H7 (cell line): Measurements from ENCODE around the gene GRIN1. TPM values are rescaled to one million over a fixed set of nuclear protein-coding genes. Genes with fewer than 3 reads are reported as not detected.

ENCODE experiments used
- DNase-seq: peaks from one replicate; pipeline ENCODE4 v3.0.0; 2012
- H3K27me3 ChIP-seq: 2 replicates; pipeline ENCODE4 v1.6.0; 2011; ENCODE audit warnings: mild to moderate bottlenecking, low read length; ENCODE audit not compliant: control insufficient read depth, insufficient read depth
- H3K36me3 ChIP-seq: replicated peaks from 2 replicates; pipeline ENCODE4 v1.5.1; 2011; ENCODE audit warnings: low read length; ENCODE audit not compliant: control insufficient read depth, insufficient read depth
- H3K4me3 ChIP-seq: 2 replicates; pipeline ENCODE4 v1.5.1; 2011; ENCODE audit warnings: low read depth, mild to moderate bottlenecking, control low read depth, low read length, moderate library complexity; ENCODE audit not compliant: insufficient read depth
- total RNA-seq: library from RNA; depleted of rRNA; stranded (reverse); fragments of >200 nt; shearing (Covaris generic); gene quantifications from 2 replicates; pipeline ENCODE4 v1.2.3, GENCODE V29; 2014; rRNA removed

The GRIN1 gene
- total RNA-seq: 0.33 and 0.52 TPM in 2 replicates

GRCh38 chr9:137138722-137139467 is at the start of gene GRIN1:
Gene GRIN1, plus strand, starts transcription at chr9:137139154. Its CDS starts 333 bp downstream, at chr9:137139487.
- peak within 1 kb of the TSS; percentile 1; the same call in 1 of the 2 replicates for H3K4me3 ChIP-seq
- peaks cover 55% of the 10 kb centered on the region for H3K27me3 ChIP-seq
- DNase-seq: peak; percentile 96
- H3K36me3 ChIP-seq: no peaks in the 10 kb centered on the region

DNA sequence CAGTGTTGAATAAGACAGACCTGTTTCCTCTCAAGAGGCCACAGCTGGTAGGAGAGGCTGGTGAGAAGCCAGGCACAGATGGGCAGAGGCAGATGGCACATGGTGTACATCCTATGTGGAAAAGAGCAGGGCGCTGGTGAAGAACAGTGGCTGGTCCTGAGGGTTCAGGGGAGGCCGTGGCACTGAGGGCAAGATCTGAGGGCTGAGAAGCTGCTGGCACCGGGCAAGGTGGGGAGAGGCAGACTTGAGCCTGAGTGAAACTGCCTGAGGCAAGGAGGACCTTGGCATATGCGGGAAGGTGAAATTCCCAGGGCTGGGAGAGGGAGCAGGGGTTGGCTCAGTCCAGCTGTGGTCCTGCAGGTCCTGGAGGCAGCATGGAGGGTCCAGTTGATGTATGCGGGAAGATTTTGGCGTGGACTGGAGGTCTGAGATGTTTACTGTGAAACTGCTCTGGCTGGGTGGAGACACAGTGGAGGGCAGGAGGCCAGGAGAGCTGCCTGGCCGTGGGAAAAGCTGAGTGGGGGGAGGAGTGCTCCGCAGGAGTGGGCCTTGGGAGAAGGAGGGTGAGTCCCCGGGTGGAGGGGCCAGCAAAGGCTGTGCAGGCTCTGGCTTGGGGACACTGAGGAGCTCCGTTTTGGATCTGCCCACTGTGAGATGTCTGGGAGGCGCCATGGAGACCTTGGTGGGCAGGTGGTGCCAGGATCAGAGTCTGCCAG is 49.6 kb upstream of the GRIN1 start:
- H3K4me3 ChIP-seq: no peak overlapping the region
- H3K27me3 ChIP-seq: no peaks in the 10 kb centered on the region
- DNase-seq: no peak
- no peaks in the 10 kb centered on the region; the same call in none of the 2 replicates for H3K36me3 ChIP-seq

DNA sequence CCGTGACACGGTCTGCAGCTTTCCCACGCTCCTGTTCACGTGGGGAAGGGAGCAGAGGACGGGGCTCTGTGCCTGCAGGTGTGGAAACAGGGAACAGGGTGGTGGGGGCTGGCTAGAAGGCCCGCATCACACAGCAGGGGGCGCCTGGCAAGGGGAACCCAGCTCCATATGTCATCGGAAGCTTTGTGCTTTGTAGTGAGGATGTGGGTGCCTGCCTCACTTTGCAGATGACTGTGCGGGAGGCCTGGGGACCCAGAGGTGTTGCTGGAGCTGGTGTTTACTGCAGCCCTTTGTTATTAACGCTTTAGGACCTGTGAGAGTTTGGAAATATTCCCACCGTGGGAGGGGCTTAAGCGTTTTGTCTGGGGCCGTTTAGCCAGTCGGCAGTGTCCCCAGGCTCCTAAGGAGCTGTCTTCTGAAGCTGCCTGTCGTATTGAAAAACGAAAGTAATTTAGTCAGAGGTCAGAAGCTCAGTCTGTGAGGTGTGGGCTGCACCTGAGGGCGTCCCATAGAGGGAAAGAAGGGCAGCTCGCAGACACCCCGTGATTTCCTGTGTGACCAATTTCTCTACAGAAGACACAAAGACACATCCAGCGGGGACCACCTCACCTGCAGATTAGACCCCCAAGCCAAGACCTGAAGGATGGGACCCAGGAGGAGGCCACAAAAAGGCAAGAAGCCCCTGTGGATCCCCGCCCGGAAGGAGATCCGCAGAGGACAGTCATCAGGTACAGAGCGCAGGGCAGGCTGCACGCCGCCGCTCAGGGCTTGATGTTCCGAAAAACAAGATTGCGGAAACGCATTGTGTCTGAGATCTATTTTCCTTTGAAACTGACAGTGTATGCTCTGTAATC is 43.1 kb upstream of the GRIN1 start:
- H3K36me3 ChIP-seq: peaks cover 3% of the 10 kb centered on the region
- H3K4me3 ChIP-seq: no peak overlapping the region
- no peak for DNase-seq
- no peaks in the 10 kb centered on the region for H3K27me3 ChIP-seq

DNA sequence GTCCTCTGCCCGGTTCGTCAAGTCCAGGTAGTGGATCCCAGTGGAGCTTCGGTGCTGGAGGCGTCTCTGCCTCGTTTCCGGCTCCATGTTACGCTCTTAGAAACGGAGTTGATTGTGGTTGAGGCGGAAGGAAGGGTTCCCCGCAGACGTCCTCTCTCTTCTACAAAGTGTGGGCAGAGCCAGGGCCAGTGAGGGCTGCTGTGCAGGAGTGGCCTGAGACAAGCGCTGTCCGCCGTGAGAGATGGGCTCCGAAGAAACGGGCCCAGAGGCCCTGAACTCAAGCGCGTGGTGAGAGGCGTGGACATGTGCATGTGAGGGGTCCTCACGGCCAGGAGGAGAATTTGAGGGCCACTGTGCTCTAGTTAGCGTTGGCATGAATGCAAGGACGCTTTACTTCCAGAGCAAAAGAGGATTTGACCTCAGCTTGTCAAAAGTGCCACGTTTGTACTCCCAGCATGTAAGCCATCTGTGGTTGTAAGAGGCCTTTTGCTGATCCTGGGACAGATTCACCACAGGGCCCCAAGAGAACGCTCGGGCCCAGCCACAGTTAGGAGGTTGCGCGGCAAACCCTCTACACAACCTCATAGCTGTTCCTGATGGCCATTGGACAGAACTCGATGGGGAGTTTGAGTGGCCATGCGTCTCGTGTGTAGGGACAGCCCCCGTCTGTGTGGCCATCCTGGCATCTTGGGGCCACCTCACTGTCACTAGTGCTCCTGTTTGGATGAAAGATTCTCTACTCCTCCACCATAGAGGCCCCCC is 42.0 kb upstream of the GRIN1 start:
- Histone ChIP-seq H3K27me3 (no peaks in the 10 kb centered on the region), H3K4me3 (no peak overlapping the region), H3K36me3 (peaks cover 11% of the 10 kb centered on the region)
- DNase-seq: no peak

- Histone ChIP-seq H3K36me3 (peaks cover 21% of the 10 kb centered on the region), H3K4me3 (no peak overlapping the region), H3K27me3 (no peaks in the 10 kb centered on the region)
- no peak for DNase-seq
Observed at GRCh38 chr9:137097761-137098462, 41.0 kb upstream of the GRIN1 start.

DNA sequence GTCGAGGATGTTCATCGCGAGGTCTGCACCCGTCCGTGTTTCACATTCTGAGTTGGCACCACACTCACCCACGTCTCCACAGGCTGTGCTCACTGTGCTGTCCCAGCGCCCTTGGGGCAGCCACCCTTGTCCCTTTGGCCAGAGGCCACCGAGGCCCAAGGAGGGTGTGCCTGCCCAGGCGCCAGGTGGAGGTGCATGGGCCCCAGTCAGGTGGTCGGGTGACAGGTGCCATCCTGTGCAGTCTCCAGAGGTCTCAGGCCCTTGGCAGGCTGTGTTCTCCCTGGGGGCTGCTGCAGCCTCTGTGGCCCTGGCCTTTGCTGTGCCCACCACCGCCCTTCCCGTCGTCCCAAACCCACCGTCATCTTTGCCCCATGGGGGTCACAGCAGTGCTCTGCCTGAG is 39.7 kb upstream of the GRIN1 start:
- H3K36me3 ChIP-seq: peaks cover 31% of the 10 kb centered on the region
- H3K4me3 ChIP-seq: no peak overlapping the region
- no peak for DNase-seq
- no peaks in the 10 kb centered on the region for H3K27me3 ChIP-seq

- DNase-seq: no peak
- Histone ChIP-seq H3K36me3 (peaks cover 30% of the 10 kb centered on the region), H3K4me3 (no peak overlapping the region), H3K27me3 (no peaks in the 10 kb centered on the region)
Observed at GRCh38 chr9:137103206-137103999, 35.6 kb upstream of the GRIN1 start.

- no peaks in the 10 kb centered on the region for H3K27me3 ChIP-seq
- peaks cover 28% of the 10 kb centered on the region for H3K36me3 ChIP-seq
- no peak overlapping the region for H3K4me3 ChIP-seq
- no peak for DNase-seq
Observed at GRCh38 chr9:137105814-137106661, 32.9 kb upstream of the GRIN1 start.

- H3K27me3 ChIP-seq: no peaks in the 10 kb centered on the region
- peaks cover 23% of the 10 kb centered on the region for H3K36me3 ChIP-seq
Observed at GRCh38 chr9:137106662-137107250, 32.2 kb upstream of the GRIN1 start.

GRCh38 chr9:137107312-137107921 is 31.5 kb upstream of the GRIN1 start:
- H3K27me3 ChIP-seq: no peaks in the 10 kb centered on the region
- no peak overlapping the region for H3K4me3 ChIP-seq
- peaks cover 17% of the 10 kb centered on the region for H3K36me3 ChIP-seq
- peak; percentile 46 for DNase-seq

More at GRCh38 chr9:137106662-137107250, 32.2 kb upstream of the GRIN1 start:
- no peak for DNase-seq
- no peak overlapping the region for H3K4me3 ChIP-seq

- H3K27me3 ChIP-seq: peaks cover under 1% of the 10 kb centered on the region; the same call in 1 of the 2 replicates
- peaks cover 11% of the 10 kb centered on the region for H3K36me3 ChIP-seq
- H3K4me3 ChIP-seq: no peak overlapping the region
- DNase-seq: no peak
Observed at GRCh38 chr9:137107982-137108381, 31.0 kb upstream of the GRIN1 start.
